ENCODE data around the gene UNG. TPM values are rescaled to one million over a fixed set of nuclear protein-coding genes. Genes with fewer than 3 reads are reported as not detected.

The UNG gene
- total and polyA plus RNA-seq, 2 donors (not counting 3 experiments of a cell fraction or from before 2014, with no cell fraction given), result 21.5 to 46.7 TPM

GRCh38 chr12:109131154-109132050 is 34.0 kb downstream of the UNG start:
- Histone ChIP-seq H3K9ac (replicated peaks; ENCODE audit: extremely low read depth, insufficient read depth, low read length) (no peak overlapping the region), H3K36me3 (ENCODE audit: control insufficient read depth in 2 of 2, extremely low read depth in 1 of 2, insufficient read depth in 2 of 2, low read length in 2 of 2) (no peaks in the 10 kb centered on the region), H3K27ac (ENCODE audit: insufficient read depth, low read depth, low read length) (no peak overlapping the region), H3K9me1 (replicated peaks; ENCODE audit: control insufficient read depth, extremely low read depth, insufficient read depth, low read length) (no peaks in the 10 kb centered on the region), H3K9me3 (replicated peaks; ENCODE audit: control insufficient read depth, insufficient read depth, low read length) (no peaks in the 10 kb centered on the region), H3K4me3 (replicated peaks in 1 of 3; ENCODE audit: insufficient read depth in 1 of 3, low read depth in 1 of 3, low read length in 3 of 3) (no peak overlapping the region), H3K4me2 (ENCODE audit: insufficient read depth, low read length) (no peak overlapping the region), H3K79me2 (ENCODE audit: control insufficient read depth, insufficient read depth, low read length) (no peaks in the 10 kb centered on the region), H4K20me1 (replicated peaks; ENCODE audit: control insufficient read depth, extremely low read depth, insufficient read depth, low read length) (no peaks in the 10 kb centered on the region), H3K27me3 (ENCODE audit: control insufficient read depth in 2 of 2, insufficient read depth in 2 of 2, low read length in 2 of 2) (no peaks in the 10 kb centered on the region), H3K4me1 (ENCODE audit: control insufficient read depth, extremely low read depth, insufficient read depth, low read length) (no peaks in the 10 kb centered on the region), H2AFZ (ENCODE audit: low read depth, low read length) (no peak overlapping the region)
- BruUV-seq (replicated peaks), result no TSS peak
- TF ChIP-seq POLR2AphosphoS5 (IDR thresholded peaks at IDR 0.05; ENCODE audit: insufficient read depth, low read depth, low read length) (no peak), POLR2A (IDR thresholded peaks at IDR 0.05; ENCODE audit: low read depth, low read length) (no peak)
- dilution Hi-C loops (cut with MboI; ENCODE audit: extremely low pct_ligation_motif_present, low sequenced_read_pairs) (no loop called here), intact Hi-C loops (cut with micrococcal nuclease) (no loop called here)
- ChIA-PET CTCF (interaction anchor here (1.3 to 2.0 kb wide), 2 partner anchors 20 to 254 kb away, joined by 3 to 5 read pairs; no protein-coding TSS in a partner anchor), POLR2A (no interaction called here)
- no peak for FAIRE-seq
- DNase-seq (ENCODE audit: low read depth, low spot score), result no peak

- H3K9ac ChIP-seq (replicated peaks; ENCODE audit: extremely low read depth, insufficient read depth, low read length), result no peak overlapping the region
- H3K4me1 ChIP-seq (ENCODE audit: control insufficient read depth, extremely low read depth, insufficient read depth, low read length), result no peaks in the 10 kb centered on the region
- intact Hi-C loops (cut with micrococcal nuclease), result loop anchor here (2.0 kb wide), 1 partner anchor 250 kb away; no protein-coding TSS in a partner anchor
- no peak overlapping the region for H3K4me3 ChIP-seq (replicated peaks in 1 of 3; ENCODE audit: insufficient read depth in 1 of 3, low read depth in 1 of 3, low read length in 3 of 3)
- DNase-seq (ENCODE audit: low read depth, low spot score), result no peak
- ChIA-PET CTCF (interaction anchor here (1.3 to 2.2 kb wide), 3 partner anchors 12 to 251 kb away, joined by 5 to 12 read pairs (median 11); no protein-coding TSS in a partner anchor), POLR2A (interaction anchor here (1.0 kb wide), 1 partner anchor 420 kb away, joined by 3 read pairs; no protein-coding TSS in a partner anchor)
- TF ChIP-seq MYC (IDR thresholded peaks at IDR 0.05; ENCODE audit: low read depth, low read length) (no peak), MAX (IDR thresholded peaks at IDR 0.05; ENCODE audit: insufficient read depth, insufficient read length) (no peak), CTCF (IDR thresholded peaks at IDR 0.05; ENCODE audit: extremely low read depth in 1 of 2, insufficient read depth in 1 of 2, low read depth in 1 of 2, low read length in 2 of 2) (peak; percentile 45 to 63), POLR2AphosphoS5 (IDR thresholded peaks at IDR 0.05; ENCODE audit: insufficient read depth, low read depth, low read length) (no peak)
- H3K36me3 ChIP-seq (ENCODE audit: control insufficient read depth in 2 of 2, extremely low read depth in 1 of 2, insufficient read depth in 2 of 2, low read length in 2 of 2), result no peaks in the 10 kb centered on the region
- dilution Hi-C loops (cut with MboI; ENCODE audit: extremely low pct_ligation_motif_present, low sequenced_read_pairs), result no loop called here
- H3K27ac ChIP-seq (ENCODE audit: insufficient read depth, low read depth, low read length), result no peak overlapping the region
- no peaks in the 10 kb centered on the region for H3K79me2 ChIP-seq (ENCODE audit: control insufficient read depth, insufficient read depth, low read length)
- no peak overlapping the region for H3K4me2 ChIP-seq (ENCODE audit: insufficient read depth, low read length)
- H2AFZ ChIP-seq (ENCODE audit: low read depth, low read length), result no peak overlapping the region
- peak; percentile 4 for FAIRE-seq
- no TSS peak for BruUV-seq (replicated peaks)
- H3K27me3 ChIP-seq (ENCODE audit: control insufficient read depth in 2 of 2, insufficient read depth in 2 of 2, low read length in 2 of 2), result no peaks in the 10 kb centered on the region
- H4K20me1 ChIP-seq (replicated peaks; ENCODE audit: control insufficient read depth, extremely low read depth, insufficient read depth, low read length), result no peaks in the 10 kb centered on the region
- H3K9me1 ChIP-seq (replicated peaks; ENCODE audit: control insufficient read depth, extremely low read depth, insufficient read depth, low read length), result no peaks in the 10 kb centered on the region
- no peaks in the 10 kb centered on the region for H3K9me3 ChIP-seq (replicated peaks; ENCODE audit: control insufficient read depth, insufficient read depth, low read length)
Measured at GRCh38 chr12:109134186-109134917, 37.0 kb downstream of the UNG start.

Data from endothelial cell of umbilical vein (primary cell).